SK-N-SH (cell line): Measurements from ENCODE around the gene ST6GALNAC3. TPM values are rescaled to one million over a fixed set of nuclear protein-coding genes. Genes with fewer than 3 reads are reported as not detected.

Source experiments
- CTCF ChIA-PET: fragments of 300-600, 350-600 bp; formaldehyde crosslinking; extraction: SDS; loops from one replicate; lab custom pipeline; 2021; lab: Yijun Ruan, JAX
- POLR2A ChIA-PET: fragments of 350-600 bp; sonication (Branson Sonifier 250); formaldehyde crosslinking; extraction: SDS; loops from one replicate; lab custom pipeline; 2020; ENCODE audit warnings: antibody characterized with exemption, inconsistent platforms; lab: Yijun Ruan, JAX
- DNase-seq: peaks from one replicate; pipeline ENCODE4 v3.0.0; 2012
- H2AFZ ChIP-seq: fragments of 200-600 bp; sonication (generic); 2 replicates; pipeline ENCODE4 v1.8.1; 2016; ENCODE audit warnings: antibody characterized with exemption, mild to moderate bottlenecking, low read depth
- H3F3A ChIP-seq: fragments of 200-600 bp; sonication (generic); replicated peaks from 2 replicates; pipeline ENCODE3; 2016; ENCODE audit warnings: antibody characterized with exemption, mild to moderate bottlenecking; ENCODE audit not compliant: insufficient read depth
- H3K27ac ChIP-seq, 2 experiments: fragments of 200-500 bp in 1 of 2; fragments of 200-600 bp in 1 of 2; sonication (Bioruptor generic) in 1 of 2; sonication (generic), shearing (Covaris generic) in 1 of 2; 2 replicates each; pipeline versions ENCODE4 v1.5.1 to v1.6.1; 2014 to 2016; ENCODE audit warnings: low read depth in 2 of 2, inconsistent platforms in 1 of 2, low read length in 1 of 2, mild to moderate bottlenecking in 1 of 2, mixed read lengths in 1 of 2
- H3K27me3 ChIP-seq: fragments of 200-600 bp; sonication (generic), shearing (Covaris generic); 2 replicates; pipeline ENCODE4 v1.6.1; 2016; ENCODE audit warnings: mixed run types; ENCODE audit not compliant: insufficient read depth
- H3K36me3 ChIP-seq, 2 experiments: fragments of 200-500 bp in 1 of 2; fragments of 200-600 bp in 1 of 2; sonication (Bioruptor generic) in 1 of 2; sonication (generic) in 1 of 2; replicated peaks in 1 of 2; 2 replicates each; pipeline versions ENCODE3 to v1.5.1; 2014 to 2016; ENCODE audit warnings: low read length in 1 of 2, mild to moderate bottlenecking in 1 of 2; ENCODE audit not compliant: insufficient read depth in 2 of 2, control insufficient read depth in 1 of 2
- H3K4me1 ChIP-seq, 2 experiments: fragments of 200-500 bp in 1 of 2; fragments of 200-600 bp in 1 of 2; sonication (Bioruptor generic) in 1 of 2; sonication (generic), shearing (Covaris generic) in 1 of 2; 2 replicates each; pipeline versions ENCODE4 v1.5.1 to v1.6.1; 2014 to 2016; ENCODE audit warnings: low read depth in 1 of 2, low read length in 1 of 2, mixed run types in 1 of 2; ENCODE audit not compliant: insufficient read depth in 2 of 2, control insufficient read depth in 1 of 2
- H3K4me2 ChIP-seq: fragments of 200-600 bp; sonication (generic), shearing (Covaris generic); 2 replicates; pipeline ENCODE4 v1.6.1; 2017; ENCODE audit warnings: mixed run types
- H3K4me3 ChIP-seq, 2 experiments: fragments of 200-500 bp in 1 of 2; fragments of 200-600 bp in 1 of 2; sonication (Bioruptor generic) in 1 of 2; sonication (generic), shearing (Covaris generic) in 1 of 2; 2 replicates each; pipeline versions ENCODE4 v1.5.1 to v1.8.1; 2014 to 2016; ENCODE audit warnings: low read depth in 2 of 2, inconsistent platforms in 1 of 2, low read length in 1 of 2, mild to moderate bottlenecking in 1 of 2, mixed read lengths in 1 of 2, moderate library complexity in 1 of 2
- H3K79me2 ChIP-seq: fragments of 200-600 bp; sonication (generic); 2 replicates; pipeline ENCODE4 v1.8.1; 2017; ENCODE audit warnings: mild to moderate bottlenecking; ENCODE audit not compliant: insufficient read depth
- H3K9ac ChIP-seq: fragments of 200-600 bp; sonication (generic); 2 replicates; pipeline ENCODE4 v1.6.1; 2017; ENCODE audit warnings: mixed run types
- H3K9me2 ChIP-seq: fragments of 200-600 bp; sonication (generic); 2 replicates; pipeline ENCODE4 v1.6.1; 2017; ENCODE audit warnings: mixed run types
- H3K9me3 ChIP-seq: fragments of 200-600 bp; sonication (generic); 2 replicates; pipeline ENCODE4 v1.6.1; 2017; ENCODE audit warnings: mixed run types, mild to moderate bottlenecking, moderate library complexity
- H4K20me1 ChIP-seq: fragments of 200-600 bp; sonication (generic); 2 replicates; pipeline ENCODE4 v1.6.1; 2017; ENCODE audit warnings: mild to moderate bottlenecking, mixed run types; ENCODE audit not compliant: insufficient read depth
- CHD2 ChIP-seq: fragments of 150-350 bp; IDR thresholded peaks from 2 replicates; pipeline ENCODE4 v1.6.1; 2018; ENCODE audit warnings: low read length; ENCODE audit not compliant: partially characterized antibody
- CTCF ChIP-seq: fragments of 200-600 bp; sonication (generic); IDR thresholded peaks from 2 replicates; pipeline ENCODE4 v1.6.1; 2017; ENCODE audit warnings: antibody characterized with exemption, mild to moderate bottlenecking, moderate library complexity
- ELF1 ChIP-seq: IDR thresholded peaks from 2 replicates; pipeline ENCODE4 v1.4.0; 2012
- FOSL2 ChIP-seq: IDR thresholded peaks from 2 replicates; pipeline ENCODE4 v1.4.0; 2012; ENCODE audit warnings: low read depth, mild to moderate bottlenecking, moderate library complexity, borderline replicate concordance
- GATA2 ChIP-seq: sonication (generic); formaldehyde crosslinking; IDR thresholded peaks from 2 replicates; pipeline ENCODE4 v1.5.0; 2020; ENCODE audit warnings: mild to moderate bottlenecking, missing genetic modification reagents
- IRF3 ChIP-seq: fragments of 150-350 bp; IDR thresholded peaks from 2 replicates; pipeline ENCODE4 v1.6.1; 2016; ENCODE audit warnings: mild to moderate bottlenecking, low read depth, low read length
- MEF2A ChIP-seq: IDR thresholded peaks from 2 replicates; pipeline ENCODE4 v1.4.0; 2012; ENCODE audit warnings: low read depth, borderline replicate concordance
- NFIC ChIP-seq: IDR thresholded peaks from 2 replicates; pipeline ENCODE4 v1.4.0; 2012; ENCODE audit warnings: borderline replicate concordance
- NRF1 ChIP-seq: IDR thresholded peaks from 2 replicates; pipeline ENCODE4 v1.6.1; 2012; ENCODE audit warnings: low read depth, mild to moderate bottlenecking, low read length
- PBX3 ChIP-seq: IDR thresholded peaks from 2 replicates; pipeline ENCODE4; 2012
- POLR2AphosphoS5 ChIP-seq: IDR thresholded peaks from 2 replicates; pipeline ENCODE4 v1.6.1; 2012; ENCODE audit warnings: low read depth, low read length
- RAD21 ChIP-seq: IDR thresholded peaks from 2 replicates; pipeline ENCODE4 v1.6.1; 2012; ENCODE audit warnings: mild to moderate bottlenecking, low read length
- RCOR1 ChIP-seq: fragments of 150-350 bp; IDR thresholded peaks from 2 replicates; pipeline ENCODE4 v1.6.1; 2017; ENCODE audit warnings: antibody characterized with exemption, low read length
- RXRA ChIP-seq: IDR thresholded peaks from 2 replicates; pipeline ENCODE4 v1.4.0; 2012; ENCODE audit warnings: low read depth, mild to moderate bottlenecking, borderline replicate concordance
- SMC3 ChIP-seq: IDR thresholded peaks from 2 replicates; pipeline ENCODE4 v1.6.1; 2012; ENCODE audit warnings: low read depth, low read length, improper control_type of control experiment
- TAF1 ChIP-seq: IDR thresholded peaks from 2 replicates; pipeline ENCODE4 v1.6.1; 2012; ENCODE audit warnings: low read depth, mild to moderate bottlenecking, low read length, moderate library complexity, borderline replicate concordance
- USF2 ChIP-seq: fragments of 150-350 bp; IDR thresholded peaks from 2 replicates; pipeline ENCODE4 v1.6.1; 2017; ENCODE audit warnings: antibody characterized with exemption, low read length, low read depth, borderline replicate concordance
- WGBS: methylation state at CpG from one replicate; pipeline ENCODE4 v1.1.6; 2017; ENCODE audit warnings: low lambda C conversion rate; 5-methylcytosine and 5-hydroxymethylcytosine counted together
- polyA plus RNA-seq, 3 experiments: library from polyadenylated mRNA; depleted of rRNA; stranded (reverse); fragments of >200 nt; gene quantifications; 2 replicates each; pipeline ENCODE4 v1.2.3, GENCODE V29; 2012

Gene ST6GALNAC3
- polyA plus RNA-seq, 1 of the 3 experiments (the other 2 are of a cell fraction) = 8.1 TPM

- Histone ChIP-seq H3K9ac (no peak overlapping the region), H3K9me2 (no peaks in the 10 kb centered on the region), H3K79me2 (no peaks in the 10 kb centered on the region), H3K27me3 (no peaks in the 10 kb centered on the region), H3K4me2 (no peak overlapping the region), H3K36me3 (no peaks in the 10 kb centered on the region), H3K27ac (no peak overlapping the region), H3K4me3 (no peak overlapping the region), H3K4me1 (no peaks in the 10 kb centered on the region), H3F3A (no peaks in the 10 kb centered on the region)
- 100% methylated on average over 3 of the region's 3 CpGs for WGBS
- ChIA-PET CTCF (no interaction called here), POLR2A (no interaction called here)
- no peak for DNase-seq
- TF ChIP-seq RXRA = no peak
- no peak for TF ChIP-seq RCOR1
- TF ChIP-seq GATA2 = no peak
- TF ChIP-seq CHD2 = no peak
- no peak for TF ChIP-seq CTCF
- TF ChIP-seq ELF1 = no peak
- TF ChIP-seq IRF3 = no peak
- TF ChIP-seq MEF2A = no peak
- TF ChIP-seq, all 33 proteins: peak for 0
- no peak overlapping the region for H2AFZ ChIP-seq
- no peaks in the 10 kb centered on the region for H3K9me3 ChIP-seq
- no peaks in the 10 kb centered on the region for H4K20me1 ChIP-seq
These were observed 279.7 kb downstream of the ST6GALNAC3 start for GRCh38 chr1:76354236-76354635.

GRCh38 chr1:76366726-76367125 is 292.2 kb downstream of the ST6GALNAC3 start:
- DNase-seq = no peak
- ChIA-PET CTCF (no interaction called here), POLR2A (no interaction called here)

More at GRCh38 chr1:76366726-76367125, 292.2 kb downstream of the ST6GALNAC3 start:
- Histone ChIP-seq H2AFZ (no peak overlapping the region), H3K4me2 (no peak overlapping the region), H3K27ac (no peak overlapping the region), H3K9me2 (no peaks in the 10 kb centered on the region), H3K9ac (no peak overlapping the region), H3K9me3 (no peaks in the 10 kb centered on the region), H3K79me2 (no peaks in the 10 kb centered on the region), H3K4me3 (no peak overlapping the region), H4K20me1 (no peaks in the 10 kb centered on the region), H3F3A (peaks cover 4% of the 10 kb centered on the region), H3K36me3 (no peaks in the 10 kb centered on the region), H3K4me1 (0 out of 4 replicates have a peak, but pooled peaks cover 0 to 4% of the 10 kb centered on the region in 2 experiments), H3K27me3 (no peaks in the 10 kb centered on the region)
- 82% methylated on average over 1 of the region's 1 CpG for WGBS
- no peak for TF ChIP-seq CHD2
- no peak for TF ChIP-seq RXRA
- no peak for TF ChIP-seq TAF1
- TF ChIP-seq RCOR1 = no peak
- TF ChIP-seq USF2 = no peak
- no peak for TF ChIP-seq NFIC
- TF ChIP-seq IRF3 = no peak
- TF ChIP-seq SMC3 = no peak
- no peak for TF ChIP-seq RAD21
- TF ChIP-seq FOSL2 = no peak
- no peak for TF ChIP-seq PBX3
- no peak for TF ChIP-seq POLR2AphosphoS5
- no peak for TF ChIP-seq NRF1
